Endothelial cell of umbilical vein (primary cell): ENCODE results near the gene MYDGF. TPM values are rescaled to one million over a fixed set of nuclear protein-coding genes. Genes with fewer than 3 reads are reported as not detected.

Source experiments
- BruUV-seq: library from RNA; stranded (reverse); fragments of 400-500 nt; replicated peaks from 2 replicates; lab custom pipeline; 2021; lab: Mats Ljungman, UMichigan
- CTCF ChIA-PET: fragments of 300-600, 350-600 bp; sonication (Branson Sonifier 250); formaldehyde crosslinking; loops from one replicate; lab custom pipeline; 2021; ENCODE audit warnings: antibody characterized with exemption, inconsistent platforms; lab: Charles Lee
- POLR2A ChIA-PET: fragments of 300-600, 350-600 bp; sonication (Branson Sonifier 250); formaldehyde crosslinking; loops from one replicate; lab custom pipeline; 2021; ENCODE audit warnings: antibody characterized with exemption, inconsistent platforms; lab: Charles Lee
- DNase-seq: peaks from one replicate; pipeline ENCODE4 v3.0.0-alpha.2; 2011; ENCODE audit warnings: low read depth, low spot score
- FAIRE-seq: peaks from 2 replicates; lab custom pipeline; 2011; peaks lifted over from hg19 to GRCh38; lab: Jason Lieb, UNC
- H2AFZ ChIP-seq: 2 replicates; pipeline ENCODE4 v1.6.0; 2012; ENCODE audit warnings: low read depth, low read length, control low read depth, inconsistent platforms
- H3K27ac ChIP-seq: 2 replicates; pipeline ENCODE4 v1.5.1; 2011; ENCODE audit warnings: low read depth, mild to moderate bottlenecking, control low read depth, low read length, moderate library complexity; ENCODE audit not compliant: insufficient read depth
- H3K27me3 ChIP-seq, 2 experiments: 2 replicates each; pipeline versions ENCODE4 v1.6.0 to v1.6.1; 2011; ENCODE audit warnings: low read length in 2 of 2, mixed read lengths in 1 of 2; ENCODE audit not compliant: control insufficient read depth in 2 of 2, insufficient read depth in 2 of 2
- H3K36me3 ChIP-seq, 2 experiments: 2 replicates in 1 of 2; 3 replicates in 1 of 2; pipeline ENCODE4 v1.5.1; 2011; ENCODE audit warnings: low read length in 2 of 2, mild to moderate bottlenecking in 1 of 2, moderate library complexity in 1 of 2; ENCODE audit not compliant: control insufficient read depth in 2 of 2, insufficient read depth in 2 of 2; ENCODE audit errors: extremely low read depth in 1 of 2
- H3K4me1 ChIP-seq: 3 replicates; pipeline ENCODE4 v1.5.1; 2011; ENCODE audit warnings: mild to moderate bottlenecking, low read length; ENCODE audit not compliant: control insufficient read depth, insufficient read depth; ENCODE audit errors: extremely low read depth
- H3K4me2 ChIP-seq: 2 replicates; pipeline ENCODE4 v1.6.1; 2011; ENCODE audit warnings: low read length, control low read depth, mixed read lengths; ENCODE audit not compliant: insufficient read depth
- H3K4me3 ChIP-seq, 3 experiments: fragments of 200-600 bp in 1 of 3; sonication (generic), shearing (Covaris generic) in 1 of 3; replicated peaks in 1 of 3; 2 replicates each; pipeline ENCODE4 v1.5.1; 2011 to 2016; ENCODE audit warnings: control low read depth in 3 of 3, low read length in 3 of 3, mild to moderate bottlenecking in 2 of 3, inconsistent platforms in 1 of 3, low read depth in 1 of 3, moderate library complexity in 1 of 3; ENCODE audit not compliant: insufficient read depth in 1 of 3
- H3K79me2 ChIP-seq: 2 replicates; pipeline ENCODE4 v1.6.0; 2012; ENCODE audit warnings: low read length, inconsistent platforms; ENCODE audit not compliant: control insufficient read depth, insufficient read depth
- H3K9ac ChIP-seq: replicated peaks from 2 replicates; pipeline ENCODE3; 2011; ENCODE audit warnings: low read length, control low read depth; ENCODE audit not compliant: insufficient read depth; ENCODE audit errors: extremely low read depth
- H3K9me1 ChIP-seq: replicated peaks from 3 replicates; pipeline ENCODE4 v1.6.0; 2011; ENCODE audit warnings: mild to moderate bottlenecking, low read length; ENCODE audit not compliant: control insufficient read depth, insufficient read depth; ENCODE audit errors: extremely low read depth
- H3K9me3 ChIP-seq: replicated peaks from 2 replicates; pipeline ENCODE4 v1.5.1; 2012; ENCODE audit warnings: low read length, inconsistent platforms; ENCODE audit not compliant: control insufficient read depth, insufficient read depth
- H4K20me1 ChIP-seq: replicated peaks from 2 replicates; pipeline ENCODE3; 2011; ENCODE audit warnings: mild to moderate bottlenecking, low read length; ENCODE audit not compliant: control insufficient read depth, insufficient read depth; ENCODE audit errors: extremely low read depth
- CTCF ChIP-seq, 2 donors: IDR thresholded peaks; 1 replicate in 1 of 2; 2 replicates in 1 of 2; pipeline ENCODE4 v1.5.1; 2011; ENCODE audit warnings: low read length in 2 of 2, mild to moderate bottlenecking in 2 of 2, moderate library complexity in 2 of 2, control low read depth in 1 of 2, inconsistent platforms in 1 of 2, low read depth in 1 of 2; ENCODE audit not compliant: insufficient read depth in 1 of 2; ENCODE audit errors: extremely low read depth in 1 of 2
- EZH2 ChIP-seq: IDR thresholded peaks from 2 replicates; pipeline ENCODE4 v1.6.1; 2012; ENCODE audit warnings: borderline replicate concordance, low read depth, mild to moderate bottlenecking, moderate library complexity, low read length, inconsistent platforms; ENCODE audit not compliant: severe bottlenecking
- FOS ChIP-seq: IDR thresholded peaks from 2 replicates; pipeline ENCODE4 v1.6.1; 2011; ENCODE audit warnings: mild to moderate bottlenecking, low read length, moderate library complexity, borderline replicate concordance; ENCODE audit not compliant: insufficient read depth
- GATA2 ChIP-seq: IDR thresholded peaks from 2 replicates; pipeline ENCODE4 v1.7.0; 2011; ENCODE audit warnings: low read depth, mild to moderate bottlenecking, moderate library complexity, mixed read lengths, low read length; ENCODE audit not compliant: insufficient read length, insufficient read depth
- JUN ChIP-seq: IDR thresholded peaks from 2 replicates; pipeline ENCODE4 v1.6.1; 2011; ENCODE audit warnings: borderline replicate concordance, low read depth; ENCODE audit not compliant: insufficient read length, insufficient read depth
- MAX ChIP-seq: IDR thresholded peaks from 2 replicates; pipeline ENCODE4 v1.6.1; 2011; ENCODE audit not compliant: insufficient read depth, insufficient read length
- MYC ChIP-seq: IDR thresholded peaks from one replicate; pipeline ENCODE4 v1.6.1; 2011; ENCODE audit warnings: mild to moderate bottlenecking, low read depth, low read length
- POLR2A ChIP-seq: IDR thresholded peaks from 2 replicates; pipeline ENCODE4 v1.6.1; 2012; ENCODE audit warnings: low read depth, mild to moderate bottlenecking, control low read depth, low read length
- POLR2AphosphoS5 ChIP-seq: IDR thresholded peaks from 2 replicates; pipeline ENCODE4 v1.6.1; 2012; ENCODE audit warnings: low read depth, mild to moderate bottlenecking, control low read depth, low read length, moderate library complexity; ENCODE audit not compliant: insufficient read depth
- dilution Hi-C: fragments of 300-500 bp; cut with MboI; formaldehyde crosslinking; loops from one replicate; pipeline ENCODE4 v1.15.0; 2019; ENCODE audit warnings: low sequenced_read_pairs; ENCODE audit not compliant: extremely low pct_ligation_motif_present
- intact Hi-C: fragments of 100-400 bp; cut with micrococcal nuclease; formaldehyde crosslinking; loops from one replicate; pipeline ENCODE4 v1.10.0; 2022
- polyA plus RNA-seq, 4 experiments: library from polyadenylated mRNA; depleted of rRNA in 3 of 4; stranded (reverse) in 3 of 4; unstranded in 1 of 4; fragments of >200 nt; gene quantifications; 2 replicates each; pipeline versions ENCODE4 v1.2.1 to v1.2.3, GENCODE V29; 2011 to 2012; ENCODE audit warnings: missing spikeins in 1 of 4
- total RNA-seq: library from RNA; stranded (reverse); gene quantifications from 2 replicates; pipeline ENCODE4 v1.2.3, GENCODE V29; 2021

MYDGF gene
- total and polyA plus RNA-seq, 2 donors (not counting 3 experiments of a cell fraction or from before 2014, with no cell fraction given), result 191 to 337 TPM

- H3K4me1 ChIP-seq, result peaks cover 29% of the 10 kb centered on the region
- ChIA-PET POLR2A (interaction anchor here (0.5 kb wide), 1 partner anchor 119 kb away, joined by 3 read pairs; no protein-coding TSS in a partner anchor), CTCF (interaction anchor here (1.0 to 1.1 kb wide), 2 partner anchors 51 to 64 kb away, joined by 3 to 5 read pairs; no protein-coding TSS in a partner anchor)
- no peak for DNase-seq
- intact Hi-C loops, result no loop called here
- no peaks in the 10 kb centered on the region for H4K20me1 ChIP-seq
- TF ChIP-seq CTCF (IDR thresholded peaks at IDR 0.05; ENCODE audit: extremely low read depth in 1 of 2, insufficient read depth in 1 of 2, low read depth in 1 of 2, low read length in 2 of 2), result no peak
- TF ChIP-seq MAX, result no peak
- no peak for TF ChIP-seq POLR2A
- TF ChIP-seq FOS, result no peak
- no peak for TF ChIP-seq JUN
- no peak for TF ChIP-seq MYC
- no peak for TF ChIP-seq GATA2
- TF ChIP-seq EZH2, result no peak
- TF ChIP-seq POLR2AphosphoS5, result no peak
- BruUV-seq, result no TSS peak
- peak overlapping the region; percentile 76 for H3K4me2 ChIP-seq
- dilution Hi-C loops, result no loop called here
- H3K9me1 ChIP-seq, result no peaks in the 10 kb centered on the region
- H2AFZ ChIP-seq, result no peak overlapping the region
- peak overlapping the region; percentile 49 for H3K9ac ChIP-seq
- peak overlapping the region; percentile 68 to 79 (median 69) for H3K4me3 ChIP-seq
- H3K36me3 ChIP-seq, result peaks cover 0 to 6% of the 10 kb centered on the region in 2 experiments
- H3K79me2 ChIP-seq, result peaks cover 40% of the 10 kb centered on the region
- H3K27ac ChIP-seq, result no peak overlapping the region
- no peak for FAIRE-seq
- no peaks in the 10 kb centered on the region for H3K9me3 ChIP-seq
- no peaks in the 10 kb centered on the region for H3K27me3 ChIP-seq
These were observed 29.7 kb downstream of the MYDGF start for GRCh38 chr19:4640247-4641000.
